ENCODE data around the gene APOL6.
A peak's percentile ranks its signal among the peaks of the same experiment; 100 is the strongest.
"Not testable (repeated sequence)": the region's sequence is repeated elsewhere in the genome, so short reads cannot be mapped to it uniquely, and the experiment has no call there.

APOL6 gene

GRCh38 chr22:35638410-35638809 is 9.8 kb upstream of the APOL6 start:
- no peak for DNase-seq (ENCODE audit: low read depth)

GRCh38 chr22:35641494-35642120 is 6.6 kb upstream of the APOL6 start:
- DNase-seq (ENCODE audit: low read depth), result no peak

DNA sequence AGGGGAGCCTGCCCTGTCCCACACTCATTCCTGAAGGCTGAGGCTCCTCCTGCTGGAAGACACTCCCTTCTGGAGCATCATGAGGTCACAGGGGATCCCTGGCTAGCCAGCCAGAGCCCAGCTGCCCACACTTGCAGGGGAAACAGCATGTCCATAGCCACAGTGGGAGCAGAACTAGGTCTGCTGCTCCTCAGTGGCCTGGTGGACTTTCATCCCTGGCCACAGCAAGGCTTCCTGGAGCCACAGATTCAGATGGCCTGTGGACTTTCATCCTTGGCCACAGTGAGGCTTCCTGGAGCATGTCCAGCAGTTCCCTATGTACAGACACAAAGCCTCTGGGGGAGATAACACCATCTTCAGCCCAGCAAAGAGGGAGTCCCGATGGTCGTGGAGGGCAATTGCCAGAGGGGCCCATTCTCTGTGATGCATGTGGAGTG is 5.9 kb upstream of the APOL6 start:
- DNase-seq (ENCODE audit: low read depth), result no peak

DNA sequence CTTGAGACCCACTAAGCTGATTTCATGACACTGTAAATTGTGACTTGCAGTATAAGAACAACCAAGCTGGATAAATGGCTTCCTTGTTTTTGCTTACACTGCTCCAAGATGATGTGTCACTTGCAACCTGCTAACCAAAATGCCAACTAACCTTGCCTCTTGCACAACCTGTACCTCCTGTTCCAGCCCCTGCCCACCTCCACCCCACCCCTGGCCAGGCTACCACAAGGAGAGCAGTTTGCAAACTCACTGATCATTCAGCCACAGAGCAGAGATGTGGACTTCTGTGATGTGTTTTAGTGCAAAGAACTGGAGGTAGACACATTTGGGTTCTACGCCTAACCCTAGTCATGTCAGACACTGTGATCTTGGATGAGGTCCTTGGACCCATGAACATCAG is 4.3 kb upstream of the APOL6 start:
- no peak for DNase-seq (ENCODE audit: low read depth)

- no peak for DNase-seq (ENCODE audit: low read depth)
These were observed 2.6 kb upstream of the APOL6 start for GRCh38 chr22:35645646-35646045.

GRCh38 chr22:35649026-35649553 is 844 bp downstream of the APOL6 start:
- DNase-seq (ENCODE audit: low read depth), result no peak

DNA sequence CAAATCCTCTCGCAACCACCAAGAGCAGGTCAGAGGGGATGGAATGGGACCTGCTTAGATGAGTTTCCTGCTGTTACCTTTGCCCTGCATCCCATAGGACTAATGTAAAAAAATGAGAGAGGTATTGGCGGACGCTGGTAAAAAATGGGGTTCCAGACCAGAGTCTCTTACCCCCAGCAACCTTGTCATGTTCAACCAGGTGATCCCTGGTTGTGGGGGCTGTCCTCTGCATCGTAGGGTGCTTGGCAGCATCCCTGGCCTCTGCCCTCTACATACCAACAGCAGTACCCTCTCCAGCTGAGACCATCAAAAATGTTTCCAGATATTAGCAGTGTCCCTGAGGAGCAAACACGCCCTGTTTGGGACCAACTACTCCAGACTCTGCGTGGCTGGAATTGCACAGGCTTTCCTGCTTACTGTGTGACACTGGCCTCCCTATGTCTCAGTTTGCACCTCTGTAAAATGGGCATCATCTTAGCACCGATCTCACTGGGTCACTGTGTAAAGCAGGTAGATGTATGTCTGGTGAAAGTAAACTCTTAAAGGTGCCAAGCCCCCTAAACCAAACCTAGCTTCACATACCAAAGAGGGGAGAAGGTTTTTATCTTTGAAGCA is 1.5 kb downstream of the APOL6 start:
- no peak for DNase-seq (ENCODE audit: low read depth)

DNA sequence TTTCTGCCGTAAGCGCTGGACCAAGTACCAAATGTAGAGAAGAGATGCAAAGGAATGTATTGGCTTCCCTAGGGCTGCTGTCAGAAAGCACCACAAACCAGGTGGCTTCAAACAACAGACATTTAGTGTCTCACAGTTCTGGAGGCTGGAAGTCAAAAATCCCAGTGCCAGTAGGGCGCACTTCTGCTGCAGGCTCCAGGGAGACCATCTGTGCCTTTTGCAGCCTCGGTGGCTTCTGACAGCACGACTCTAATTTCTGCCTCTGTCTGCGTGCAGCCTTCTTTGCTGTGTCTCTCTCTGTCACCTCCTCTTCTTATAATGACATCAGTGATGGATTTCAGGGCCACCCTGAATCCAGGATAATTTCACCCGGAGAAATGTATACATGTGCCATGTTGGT is 2.8 kb downstream of the APOL6 start:
- DNase-seq (ENCODE audit: low read depth), result no peak

- DNase-seq (ENCODE audit: low read depth), result no peak
These were observed 5.6 kb downstream of the APOL6 start for GRCh38 chr22:35653824-35654223.

DNA sequence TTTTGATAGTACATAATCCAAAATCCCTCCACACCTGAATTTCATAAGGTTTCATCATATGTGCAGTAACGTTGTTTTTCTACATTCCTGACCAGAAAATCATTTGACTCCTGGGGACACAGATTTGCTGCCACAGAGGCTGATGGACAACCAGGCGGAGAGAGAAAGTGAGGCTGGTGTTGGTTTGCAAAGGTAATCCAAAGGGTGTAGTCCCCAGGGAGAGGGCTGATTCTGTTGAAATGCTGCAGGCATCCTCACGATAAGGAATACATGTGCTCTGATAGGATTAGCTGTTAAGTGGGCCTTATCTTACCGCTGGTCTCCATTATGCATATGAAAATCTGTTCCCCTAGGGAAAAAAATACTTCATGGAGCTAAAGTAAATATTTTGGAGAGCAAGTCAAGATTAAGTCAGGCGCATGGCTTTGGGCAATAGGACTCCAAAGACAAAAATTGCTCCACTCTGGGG is 8.1 kb downstream of the APOL6 start:
- DNase-seq (ENCODE audit: low read depth), result no peak

DNA sequence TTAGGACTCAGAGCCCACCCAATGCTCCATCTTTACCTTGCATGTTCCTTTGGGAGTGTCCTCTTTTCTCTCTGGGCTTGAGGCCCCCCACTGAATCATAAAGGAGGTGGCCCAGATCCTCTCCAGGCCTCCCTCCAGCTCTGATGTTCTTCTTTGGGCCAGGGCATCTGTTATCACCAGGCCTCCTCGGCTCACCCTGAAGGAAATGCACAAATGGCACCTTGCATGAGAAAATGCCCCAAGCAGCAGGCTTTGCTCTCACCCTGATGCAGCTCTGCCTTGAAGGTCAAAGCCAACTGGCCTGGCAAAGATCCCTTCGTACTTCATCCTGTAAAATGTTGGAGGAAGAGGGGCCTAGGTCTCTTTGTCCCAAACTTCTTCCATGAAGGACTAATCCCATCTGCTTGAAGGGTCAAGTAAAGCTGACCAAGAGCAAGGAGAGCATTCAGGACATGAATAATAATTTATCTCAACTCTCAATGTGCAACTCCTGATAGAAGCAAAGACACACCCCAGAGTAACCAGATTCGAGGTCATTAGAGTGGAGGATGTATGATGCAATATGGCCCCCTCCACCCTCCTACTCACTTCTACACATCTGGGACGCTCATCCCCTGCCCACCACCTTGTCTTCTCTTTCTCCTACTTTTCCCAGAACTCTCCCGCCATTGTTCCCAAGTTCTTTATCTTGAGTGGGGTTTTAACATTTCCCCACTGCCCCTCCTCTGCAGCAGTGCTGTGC is 9.5 kb downstream of the APOL6 start:
- DNase-seq (ENCODE audit: low read depth), result no peak

- peak; percentile 44 for DNase-seq (ENCODE audit: low read depth)
These were observed 12.3 kb downstream of the APOL6 start for GRCh38 chr22:35660291-35661127.

GRCh38 chr22:35661464-35661863 is 13.2 kb downstream of the APOL6 start:
- DNase-seq (ENCODE audit: low read depth), result no peak

DNA sequence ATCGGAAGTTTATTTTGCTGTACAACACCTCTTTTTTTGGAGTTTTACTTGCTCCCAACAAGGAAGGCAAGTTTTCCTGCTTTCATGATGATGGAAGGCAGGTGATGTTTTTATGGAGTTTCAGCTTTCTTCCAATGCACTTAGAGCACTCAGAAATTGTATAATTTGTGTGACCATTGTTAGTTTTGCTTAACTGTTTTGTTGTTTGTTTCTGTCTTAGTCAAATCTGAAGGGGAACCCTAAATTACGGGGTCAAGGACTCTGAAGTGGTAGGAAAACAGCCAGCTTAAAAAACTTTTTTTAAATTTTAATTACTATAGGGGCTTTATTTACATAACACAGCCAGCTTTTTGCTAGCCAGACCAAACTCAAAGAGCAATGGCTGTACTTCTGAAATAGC is 14.7 kb downstream of the APOL6 start:
- DNase-seq (ENCODE audit: low read depth), result no peak

DNA sequence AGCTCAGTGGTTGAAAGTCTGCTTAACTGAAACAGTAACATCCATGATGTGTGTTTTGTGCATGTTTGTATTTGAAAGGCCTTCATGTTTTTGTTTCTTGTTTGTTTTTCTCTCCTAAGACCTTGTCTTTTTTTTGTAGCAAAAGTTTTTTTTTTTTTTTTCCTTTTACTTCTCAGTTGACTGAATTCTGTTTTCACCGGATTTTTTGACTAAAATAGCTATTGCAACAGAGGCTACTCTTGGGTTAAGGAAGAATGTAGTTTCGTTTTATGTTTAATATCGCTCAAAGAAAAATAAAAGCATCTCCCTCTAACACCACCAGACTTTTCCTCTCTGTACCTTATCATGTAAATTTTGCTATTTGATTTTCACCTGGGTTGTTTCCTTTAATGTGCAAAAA is 15.1 kb downstream of the APOL6 start:
- no peak for DNase-seq (ENCODE audit: low read depth)

DNA sequence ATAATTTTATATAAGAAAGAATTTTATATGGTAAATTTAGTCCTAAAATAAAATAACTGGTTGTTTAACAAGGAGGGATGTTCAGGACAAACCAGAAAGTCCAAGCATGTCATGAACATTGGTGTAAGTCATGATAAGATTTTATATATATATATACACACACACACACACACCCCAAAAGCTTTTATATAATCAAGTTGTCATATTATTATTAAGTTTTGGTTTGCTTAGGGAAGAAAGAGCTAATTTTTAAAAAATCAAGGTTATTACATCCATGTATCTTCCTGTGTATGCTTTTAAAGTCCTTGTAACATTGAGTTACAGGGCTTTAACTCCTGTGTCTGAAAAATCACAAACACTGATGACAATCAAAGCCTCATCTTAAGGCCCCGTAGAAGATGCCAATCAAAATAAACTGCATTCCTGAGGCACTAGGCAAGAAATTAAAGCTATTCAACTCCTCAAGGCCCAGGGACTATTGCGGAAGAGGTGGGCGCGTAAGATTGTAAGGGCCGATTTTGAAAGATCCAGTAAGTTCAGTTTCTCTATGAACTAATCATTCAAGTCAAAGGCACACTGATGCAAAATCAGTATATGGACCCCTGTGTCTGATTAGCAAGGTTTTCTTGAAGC is 16.8 kb downstream of the APOL6 start:
- DNase-seq (ENCODE audit: low read depth), result no peak

GRCh38 chr22:35666699-35667098 is 18.5 kb downstream of the APOL6 start:
- DNase-seq (ENCODE audit: low read depth), result not testable (repeated sequence)

DNA sequence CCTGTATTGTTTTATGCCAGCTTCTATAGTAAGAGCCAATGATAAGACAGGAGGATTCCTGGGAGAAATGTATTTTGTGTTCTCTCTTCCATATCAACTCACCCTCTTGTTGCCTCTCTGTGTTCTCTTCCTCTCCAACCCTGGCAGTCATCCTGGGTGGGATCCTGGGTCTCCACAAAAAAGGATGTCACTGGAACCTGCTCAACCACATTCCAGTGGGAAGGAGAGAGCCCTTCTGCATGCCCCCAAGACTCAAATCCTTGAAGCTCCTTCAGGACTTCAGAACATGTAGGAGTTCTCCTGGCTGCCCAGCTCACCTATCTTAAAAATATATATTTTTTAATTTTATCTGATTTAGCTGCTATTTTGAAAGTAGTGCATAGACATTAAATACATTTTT is 26.1 kb downstream of the APOL6 start:
- DNase-seq (ENCODE audit: low read depth), result no peak

DNA sequence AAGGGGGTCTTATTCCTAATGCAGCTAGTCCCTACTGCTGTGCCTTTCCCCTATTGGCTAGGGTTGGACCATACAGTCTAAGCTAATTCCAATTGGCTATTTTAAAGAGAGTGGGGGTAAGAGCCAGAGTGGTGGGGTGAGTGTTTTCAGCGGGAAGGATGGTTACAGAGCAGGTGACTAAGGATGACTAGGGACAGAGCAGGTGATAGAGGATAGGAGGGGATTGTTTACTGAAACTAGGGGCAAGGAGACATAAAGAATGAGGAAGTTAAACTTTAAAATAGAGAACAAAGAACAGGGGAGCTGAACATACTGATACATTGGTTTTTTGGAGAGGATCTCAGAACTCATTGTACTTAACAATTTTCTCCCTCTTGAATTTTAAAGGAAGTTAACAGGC is 27.8 kb downstream of the APOL6 start:
- DNase-seq (ENCODE audit: low read depth), result not testable (repeated sequence)

DNA sequence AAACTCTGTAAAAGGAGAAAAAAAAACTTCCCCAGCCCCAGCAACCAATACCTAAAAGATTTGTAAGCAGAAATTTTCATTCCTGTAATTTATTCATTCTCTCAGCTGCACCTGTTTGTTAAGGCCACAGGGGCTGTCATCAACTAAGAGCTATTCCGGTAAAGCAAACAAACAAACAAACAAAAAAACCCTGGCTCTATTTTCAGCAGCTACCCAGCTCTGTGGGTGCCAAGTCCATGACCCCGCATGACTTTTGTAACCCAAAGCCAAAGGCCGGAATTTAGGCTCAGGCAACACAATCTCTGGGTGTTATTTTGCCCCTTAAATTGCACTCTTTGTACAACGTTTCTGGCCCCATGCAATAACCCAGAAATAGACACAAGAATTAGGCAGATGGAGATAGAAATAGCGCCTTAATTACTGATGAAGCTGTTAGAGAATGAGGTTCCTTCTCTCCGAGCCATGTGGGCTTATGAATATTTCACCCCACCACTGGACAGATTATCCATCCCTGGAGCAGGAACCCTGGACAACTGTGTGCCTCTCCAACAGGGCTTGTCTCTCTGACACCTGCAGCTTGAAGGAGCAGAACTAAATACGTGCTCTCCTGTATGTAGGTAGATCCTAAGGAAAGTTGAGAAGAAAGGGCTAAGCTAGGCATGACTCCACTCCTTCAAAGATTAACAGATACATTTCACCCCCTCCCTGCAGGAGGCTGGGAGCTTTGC is 29.4 kb downstream of the APOL6 start:
- DNase-seq (ENCODE audit: low read depth), result no peak

- DNase-seq (ENCODE audit: low read depth), result no peak
These were observed 30.6 kb downstream of the APOL6 start for GRCh38 chr22:35678836-35679235.

All from activated T-cell treated with anti-CD3 and anti-CD28 coated beads for 24 hours (primary cell).